SK-N-MC (cell line): Measurements from ENCODE around the gene CTAGE9.
"Not testable (repeated sequence)": the region's sequence is repeated elsewhere in the genome, so short reads cannot be mapped to it uniquely, and the experiment has no call there.

Source experiments
- DNase-seq: peaks from one replicate; pipeline ENCODE4 v3.0.0-alpha.2; 2011; ENCODE audit warnings: low read depth, low spot score
- H3K27ac ChIP-seq: fragments of 200-600 bp; sonication (generic); 2 replicates; pipeline ENCODE4 v1.5.1; 2016; ENCODE audit warnings: mixed run types
- H3K36me3 ChIP-seq: fragments of 200-600 bp; sonication (generic); 2 replicates; pipeline ENCODE4 v1.6.1; 2017; ENCODE audit warnings: antibody characterized with exemption, low read length, mixed read lengths; ENCODE audit not compliant: insufficient read depth
- H3K4me3 ChIP-seq: fragments of 200-600 bp; sonication (generic); 2 replicates; pipeline ENCODE4 v1.5.1; 2016
- H3K9ac ChIP-seq: fragments of 200-600 bp; sonication (generic); 2 replicates; pipeline ENCODE4 v1.8.0; 2017; ENCODE audit warnings: mixed run types, mixed read lengths; ENCODE audit not compliant: insufficient read length
- H3K9me3 ChIP-seq: fragments of 200-600 bp; sonication (generic); 2 replicates; pipeline ENCODE4 v1.6.1; 2017; ENCODE audit warnings: low read depth, mild to moderate bottlenecking, antibody characterized with exemption, low read length, moderate library complexity, mixed read lengths
- EZH2 ChIP-seq: fragments of 200-600 bp; sonication (generic); IDR thresholded peaks from one replicate; pipeline ENCODE4 v1.6.1; 2017; ENCODE audit warnings: antibody characterized with exemption
- FOXP2 ChIP-seq: optimal IDR thresholded peaks from 2 replicates; pipeline ENCODE3; 2011; ENCODE audit warnings: mild to moderate bottlenecking, moderate library complexity; ENCODE audit not compliant: insufficient read depth; ENCODE audit errors: extremely low read length, control extremely low read depth
- POLR2AphosphoS5 ChIP-seq: IDR thresholded peaks from 2 replicates; pipeline ENCODE4 v1.6.1; 2012; ENCODE audit warnings: mild to moderate bottlenecking, low read depth, low read length, borderline replicate concordance

The CTAGE9 gene, protein sequence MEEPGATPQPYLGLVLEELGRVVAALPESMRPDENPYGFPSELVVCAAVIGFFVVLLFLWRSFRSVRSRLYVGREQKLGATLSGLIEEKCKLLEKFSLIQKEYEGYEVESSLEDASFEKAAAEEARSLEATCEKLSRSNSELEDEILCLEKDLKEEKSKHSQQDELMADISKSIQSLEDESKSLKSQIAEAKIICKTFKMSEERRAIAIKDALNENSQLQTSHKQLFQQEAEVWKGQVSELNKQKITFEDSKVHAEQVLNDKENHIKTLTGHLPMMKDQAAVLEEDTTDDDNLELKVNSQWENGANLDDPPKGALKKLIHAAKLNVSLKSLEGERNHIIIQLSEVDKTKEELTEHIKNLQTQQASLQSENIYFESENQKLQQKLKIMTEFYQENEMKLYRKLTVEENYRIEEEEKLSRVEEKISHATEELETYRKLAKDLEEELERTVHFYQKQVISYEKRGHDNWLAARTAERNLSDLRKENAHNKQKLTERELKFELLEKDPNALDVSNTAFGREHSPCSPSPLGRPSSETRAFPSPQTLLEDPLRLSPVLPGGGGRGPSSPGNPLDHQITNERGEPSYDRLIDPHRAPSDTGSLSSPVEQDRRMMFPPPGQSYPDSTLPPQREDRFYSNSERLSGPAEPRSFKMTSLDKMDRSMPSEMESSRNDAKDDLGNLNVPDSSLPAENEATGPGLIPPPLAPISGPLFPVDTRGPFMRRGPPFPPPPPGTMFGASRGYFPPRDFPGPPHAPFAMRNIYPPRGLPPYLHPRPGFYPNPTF

DNA sequence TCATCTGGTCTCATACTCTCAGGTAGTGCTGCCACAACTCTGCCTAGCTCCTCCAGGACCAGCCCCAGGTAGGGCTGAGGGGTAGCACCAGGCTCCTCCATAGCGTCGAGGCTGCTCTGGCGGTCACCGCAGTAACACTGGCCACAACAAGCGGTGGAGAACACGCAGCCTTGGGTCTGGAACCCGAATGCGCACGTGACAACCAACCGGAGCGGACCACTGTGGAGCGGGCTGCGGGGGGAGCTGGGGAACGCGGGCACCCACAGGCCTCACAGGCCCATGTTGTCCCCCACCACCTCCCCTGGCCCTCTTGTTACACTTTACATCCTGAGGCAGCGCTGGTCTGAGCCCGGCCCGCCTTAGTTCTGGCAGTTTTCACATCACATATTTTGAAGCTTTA lies at the start of gene CTAGE9:
Gene CTAGE9, minus strand, starts transcription at position 101 of the 400 bp plus-strand sequence. Its CDS starts 0 bp downstream, at position 101.
- DNase-seq, H3K9me3 ChIP-seq, H3K4me3 ChIP-seq, H3K36me3 ChIP-seq, H3K9ac ChIP-seq, H3K27ac ChIP-seq: not testable (repeated sequence)

DNA sequence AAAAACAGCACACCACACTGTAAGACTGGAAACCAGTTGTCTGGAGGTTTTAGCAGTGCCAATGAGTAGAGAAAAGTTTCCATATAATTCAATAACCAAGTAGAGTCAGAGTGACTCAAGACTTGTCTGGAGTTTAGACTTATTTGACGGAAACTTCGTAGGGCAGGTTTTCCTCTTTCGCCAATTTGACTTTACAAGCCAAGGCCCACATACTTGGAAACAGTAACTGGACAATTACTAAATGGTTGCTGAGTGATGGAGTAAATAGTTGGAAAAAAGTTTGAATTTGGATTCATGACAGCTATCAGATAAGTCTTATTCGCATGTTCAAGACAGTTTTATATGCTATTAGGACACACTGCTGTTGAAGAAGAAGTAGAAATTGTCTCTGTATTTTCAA lies 48.1 kb upstream of the CTAGE9 start:
- no peak overlapping the region for H3K9ac ChIP-seq
- DNase-seq = no peak
- H3K4me3 ChIP-seq = no peak overlapping the region
- no peaks in the 10 kb centered on the region for H3K9me3 ChIP-seq
- no peaks in the 10 kb centered on the region for H3K36me3 ChIP-seq
- TF ChIP-seq POLR2AphosphoS5 (no peak), FOXP2 (no peak), EZH2 (no peak)
- peak overlapping the region; percentile 100 for H3K27ac ChIP-seq

DNA sequence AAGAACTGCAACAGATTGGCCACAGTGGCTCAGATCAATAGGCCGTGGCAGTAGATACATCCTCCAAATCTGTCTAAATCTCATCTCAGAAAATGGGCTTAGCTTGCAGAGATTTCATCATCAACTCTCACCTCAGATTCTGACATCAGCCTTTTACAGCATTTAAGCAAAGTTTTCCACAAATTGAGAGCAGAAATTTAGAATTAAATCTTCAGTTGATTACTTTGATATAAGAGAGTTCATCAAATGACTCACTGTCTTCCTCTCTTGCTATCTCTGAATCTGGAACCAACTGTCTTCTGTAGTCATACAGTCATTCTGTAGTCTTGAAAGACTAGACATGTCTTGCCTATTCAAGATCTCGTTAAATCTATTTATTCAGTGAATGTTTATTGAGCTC lies 45.2 kb upstream of the CTAGE9 start:
- H3K4me3 ChIP-seq = no peak overlapping the region
- H3K27ac ChIP-seq = no peak overlapping the region
- TF ChIP-seq EZH2 (no peak), FOXP2 (no peak), POLR2AphosphoS5 (no peak)
- H3K36me3 ChIP-seq = no peaks in the 10 kb centered on the region
- H3K9me3 ChIP-seq = no peaks in the 10 kb centered on the region
- H3K9ac ChIP-seq = no peak overlapping the region
- DNase-seq = no peak

DNA sequence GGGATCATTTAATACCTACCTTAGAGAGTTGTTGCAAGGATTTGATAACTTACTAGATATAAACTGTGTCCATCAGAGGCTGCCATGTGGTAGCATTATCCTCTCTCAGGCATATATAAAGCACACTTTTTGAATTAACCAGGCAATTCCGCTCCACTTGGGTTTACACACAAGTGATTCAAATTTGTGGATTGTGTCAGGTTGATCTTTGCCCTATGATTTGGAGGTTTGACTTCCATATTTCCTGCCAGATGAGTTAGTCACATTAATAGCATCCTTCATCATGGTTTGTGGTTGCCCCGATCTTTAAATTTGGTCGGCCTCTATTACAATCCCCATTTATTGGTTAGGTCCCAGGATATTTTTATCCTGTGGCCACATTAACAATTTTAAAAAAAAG lies 44.8 kb upstream of the CTAGE9 start:
- TF ChIP-seq FOXP2 (no peak), POLR2AphosphoS5 (no peak), EZH2 (no peak)
- no peaks in the 10 kb centered on the region for H3K36me3 ChIP-seq
- no peaks in the 10 kb centered on the region for H3K9me3 ChIP-seq
- H3K9ac ChIP-seq = no peak overlapping the region
- 0 out of 2 replicates have a peak overlapping the region, but pooled peaks have one; percentile 44 for H3K27ac ChIP-seq
- no peak for DNase-seq
- H3K4me3 ChIP-seq = no peak overlapping the region

DNA sequence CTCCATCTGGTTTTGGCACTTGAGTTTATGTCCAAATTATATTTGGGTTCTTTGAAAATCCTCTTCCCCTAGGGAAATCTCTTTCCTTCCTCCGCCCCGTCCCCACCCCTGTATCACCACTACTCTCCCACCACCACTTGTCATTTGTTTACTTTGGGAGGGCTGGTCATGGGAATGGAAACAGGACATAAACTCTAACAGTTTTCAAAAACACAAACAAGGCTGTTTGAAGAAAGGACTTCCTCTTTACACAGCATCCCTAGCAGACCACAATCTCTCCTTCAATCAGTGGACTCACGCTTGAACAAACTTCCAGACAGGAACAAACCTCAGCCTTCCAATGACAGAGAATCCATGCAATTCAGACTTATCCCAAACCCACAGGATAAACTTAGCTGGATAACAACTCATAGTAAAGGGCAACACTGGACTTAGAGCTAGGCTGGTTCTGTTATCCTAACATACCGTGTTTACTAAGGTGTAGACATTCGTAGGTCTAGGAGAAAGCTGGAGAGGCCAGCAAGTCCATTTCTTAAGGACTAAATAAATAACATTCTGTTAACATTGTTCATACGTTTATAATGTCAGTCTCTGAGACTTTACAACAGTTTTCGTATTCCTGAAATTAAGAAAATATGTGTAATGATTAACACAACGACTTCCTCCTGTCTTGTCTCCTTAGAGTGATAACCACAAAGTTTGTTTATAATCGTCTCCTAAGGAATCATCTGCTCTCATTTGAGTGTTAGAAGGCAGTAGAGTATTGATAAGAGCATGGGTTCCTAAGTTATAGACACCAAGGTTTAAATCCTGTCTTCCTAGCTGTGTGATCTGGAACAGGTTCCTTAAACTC lies 44.1 kb upstream of the CTAGE9 start:
- H3K4me3 ChIP-seq = no peak overlapping the region
- 0 out of 2 replicates have a peak overlapping the region, but pooled peaks have one; percentile 44 for H3K27ac ChIP-seq
- TF ChIP-seq EZH2 (no peak), POLR2AphosphoS5 (no peak), FOXP2 (no peak)
- DNase-seq = no peak
- no peaks in the 10 kb centered on the region for H3K36me3 ChIP-seq
- no peaks in the 10 kb centered on the region for H3K9me3 ChIP-seq
- no peak overlapping the region for H3K9ac ChIP-seq

DNA sequence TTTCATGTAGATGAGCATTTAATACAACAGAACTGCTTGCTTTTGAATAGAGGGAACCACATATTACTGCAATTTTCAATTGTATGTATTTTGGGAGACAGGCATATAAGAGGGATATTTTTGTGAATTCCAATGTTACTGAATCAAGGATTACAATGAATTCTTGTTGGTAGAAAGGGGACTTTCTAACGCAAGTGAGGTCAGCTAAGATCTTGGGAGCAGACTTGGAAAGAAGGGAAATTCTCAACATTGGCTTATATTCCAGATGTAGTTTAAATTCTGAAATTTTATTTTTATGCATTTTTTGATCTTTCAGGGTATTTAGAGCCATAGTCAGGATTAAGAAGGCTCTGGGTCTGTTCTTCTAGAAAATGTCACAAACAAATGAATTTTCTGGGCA lies 43.3 kb upstream of the CTAGE9 start:
- Histone ChIP-seq H3K9ac (no peak overlapping the region), H3K36me3 (no peaks in the 10 kb centered on the region), H3K27ac (no peak overlapping the region), H3K4me3 (no peak overlapping the region), H3K9me3 (no peaks in the 10 kb centered on the region)
- DNase-seq = no peak
- TF ChIP-seq POLR2AphosphoS5 = no peak

DNA sequence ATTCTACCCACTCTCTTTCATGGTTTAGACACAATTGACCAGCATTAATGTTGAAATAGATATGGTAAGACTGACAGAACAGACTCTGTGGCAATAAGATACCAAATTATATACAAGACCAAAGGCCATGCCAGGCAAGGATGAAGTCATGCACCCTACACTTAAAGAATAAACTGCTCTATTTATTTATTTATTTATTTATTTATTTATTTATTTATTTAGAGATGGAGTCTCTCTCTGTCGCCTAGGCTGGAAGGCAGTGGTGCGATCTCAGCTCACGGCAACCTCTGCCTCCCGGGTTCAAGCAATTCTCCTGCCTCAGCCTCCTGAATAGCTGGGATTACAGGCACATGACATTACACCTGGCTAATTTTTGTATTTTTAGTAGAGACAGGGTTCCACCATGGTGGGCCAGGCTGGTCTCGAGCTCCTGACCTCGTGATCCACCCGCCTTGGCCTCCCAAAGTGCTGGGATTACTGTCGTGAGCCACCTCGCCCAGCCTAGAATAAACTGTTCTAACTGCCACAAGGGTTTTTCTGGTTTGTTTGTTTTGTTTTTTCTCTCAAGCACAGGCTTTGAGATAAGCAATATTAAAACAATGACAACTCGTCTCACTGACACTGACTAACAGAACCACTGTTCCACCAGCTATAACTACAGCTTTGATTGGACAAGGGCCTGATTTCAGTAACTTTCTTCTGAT lies 40.3 kb upstream of the CTAGE9 start:
- H3K9ac ChIP-seq, DNase-seq, H3K4me3 ChIP-seq, H3K36me3 ChIP-seq, H3K9me3 ChIP-seq: not testable (repeated sequence)
- H3K27ac ChIP-seq = peak overlapping the region; percentile 42; the same call in 1 of the 2 replicates

DNA sequence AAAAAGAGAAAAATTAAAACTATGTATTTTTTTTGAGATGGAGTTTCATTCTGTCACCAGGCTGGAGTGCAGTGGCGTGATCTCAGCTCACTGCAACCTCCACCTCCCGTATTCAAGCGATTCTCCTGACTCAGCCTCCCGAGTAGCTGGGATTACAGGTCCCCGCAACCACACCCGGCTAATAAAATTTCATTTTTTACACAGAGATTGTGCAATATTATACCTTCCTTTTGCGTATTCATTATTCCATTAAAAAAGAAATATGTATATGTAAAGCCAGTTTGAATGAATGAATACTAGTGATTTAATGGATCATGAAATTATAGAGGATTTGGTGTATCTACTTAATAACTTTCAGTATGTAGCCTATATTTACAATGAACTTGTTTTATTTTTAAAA lies 38.2 kb upstream of the CTAGE9 start:
- H3K9me3 ChIP-seq = no peaks in the 10 kb centered on the region
- H3K4me3 ChIP-seq = no peak overlapping the region
- H3K27ac ChIP-seq = peak overlapping the region; percentile 82; the same call in 1 of the 2 replicates
- TF ChIP-seq FOXP2 = no peak
- no peak for TF ChIP-seq EZH2
- TF ChIP-seq POLR2AphosphoS5 = no peak
- no peak overlapping the region for H3K9ac ChIP-seq
- no peaks in the 10 kb centered on the region for H3K36me3 ChIP-seq
- no peak for DNase-seq
